NCI-H2081 treated with DMSO at 0.1 percent for 48 hours (cell line): ENCODE data around the gene YIF1A.

ENCODE experiments used
- DNase-seq: peaks from one replicate; lab custom pipeline; 2025; lab: John Stamatoyannopoulos, UW

YIF1A gene, protein sequence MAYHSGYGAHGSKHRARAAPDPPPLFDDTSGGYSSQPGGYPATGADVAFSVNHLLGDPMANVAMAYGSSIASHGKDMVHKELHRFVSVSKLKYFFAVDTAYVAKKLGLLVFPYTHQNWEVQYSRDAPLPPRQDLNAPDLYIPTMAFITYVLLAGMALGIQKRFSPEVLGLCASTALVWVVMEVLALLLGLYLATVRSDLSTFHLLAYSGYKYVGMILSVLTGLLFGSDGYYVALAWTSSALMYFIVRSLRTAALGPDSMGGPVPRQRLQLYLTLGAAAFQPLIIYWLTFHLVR

DNA sequence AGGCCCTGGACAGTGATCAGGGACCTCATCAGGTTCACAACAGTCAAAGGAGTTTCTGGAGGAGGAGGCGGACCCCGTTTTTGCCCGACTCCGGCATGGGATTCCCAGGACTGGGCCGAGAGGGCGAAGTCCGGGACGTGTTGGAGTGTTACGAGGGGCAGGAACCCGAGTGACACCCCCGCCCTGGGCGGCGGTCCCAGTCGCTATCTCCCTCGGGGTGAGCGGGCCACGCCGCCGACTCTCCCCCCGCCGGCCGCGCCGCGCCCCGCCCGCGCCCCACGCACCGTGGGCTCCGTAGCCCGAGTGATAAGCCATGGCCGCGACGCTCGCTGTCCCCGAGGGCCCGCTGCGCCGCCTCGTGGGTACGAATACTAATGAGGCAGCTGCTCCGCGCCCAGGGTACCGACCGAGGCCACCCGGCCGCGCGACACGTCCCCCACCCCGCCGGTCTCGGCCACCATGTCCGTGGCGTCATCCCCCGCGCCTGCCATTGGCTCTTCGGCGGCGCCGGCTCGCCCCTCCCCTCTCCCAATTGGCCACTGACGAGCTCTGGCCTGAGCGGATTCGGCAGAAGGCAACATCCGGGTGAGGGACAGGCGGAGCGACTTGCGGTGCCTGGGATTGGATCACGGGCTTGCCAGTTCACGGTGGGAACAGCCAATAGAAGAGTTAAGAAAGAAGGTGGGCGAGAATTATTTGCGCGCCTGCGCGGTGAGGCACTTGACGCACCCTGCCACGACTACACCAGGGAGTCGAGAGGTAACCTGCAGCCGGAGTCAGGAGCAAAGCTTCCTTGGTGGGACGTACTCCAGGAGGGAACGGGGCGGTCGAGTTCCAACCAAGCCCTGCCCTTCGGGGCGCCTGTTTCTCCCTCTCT is at the start of gene YIF1A:
TSS of gene YIF1A (minus strand) at position 473 of the 877 bp plus-strand sequence. CDS start at position 315, 158 bp downstream.
- DNase-seq = peak; percentile 99

DNA sequence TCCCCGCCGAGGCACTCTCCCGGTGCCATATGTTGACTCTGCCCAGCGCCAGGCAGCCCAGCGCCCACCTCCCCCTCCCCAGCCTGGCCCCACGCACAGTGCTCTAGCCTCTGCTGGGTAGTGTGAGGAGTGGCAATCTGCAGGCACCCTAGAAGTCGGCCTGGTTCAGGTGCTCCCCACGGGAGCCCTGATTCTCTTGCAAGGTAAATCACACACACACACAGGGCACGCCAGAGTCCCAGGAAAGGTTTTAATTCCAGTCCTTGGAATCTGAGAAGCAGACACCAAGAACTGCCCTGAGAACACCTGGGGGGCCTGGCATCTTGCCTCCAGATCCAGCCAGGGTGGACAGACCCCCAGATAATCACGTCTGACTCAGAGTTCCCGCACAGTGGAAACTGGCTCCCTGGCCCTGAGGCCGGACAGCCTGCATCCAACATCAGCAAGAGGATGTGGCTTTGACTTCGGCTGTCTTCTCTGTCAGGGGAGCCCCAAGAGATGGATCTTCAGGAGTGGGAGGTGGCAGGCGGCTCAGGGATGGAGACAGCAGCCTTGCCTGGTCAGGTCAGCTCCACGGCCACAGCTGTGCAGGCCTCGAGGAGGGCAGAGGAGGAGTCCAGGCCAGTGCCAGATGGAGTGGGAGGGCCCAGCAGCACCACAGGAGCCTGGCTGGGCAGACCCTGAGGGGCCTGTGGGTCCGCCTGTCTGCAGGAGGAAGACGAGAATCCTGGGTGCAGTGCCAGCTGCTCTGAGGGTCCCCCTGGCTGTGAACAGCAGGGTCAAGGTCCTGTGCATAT is 48.4 kb upstream of the YIF1A start:
- DNase-seq = no peak

DNA sequence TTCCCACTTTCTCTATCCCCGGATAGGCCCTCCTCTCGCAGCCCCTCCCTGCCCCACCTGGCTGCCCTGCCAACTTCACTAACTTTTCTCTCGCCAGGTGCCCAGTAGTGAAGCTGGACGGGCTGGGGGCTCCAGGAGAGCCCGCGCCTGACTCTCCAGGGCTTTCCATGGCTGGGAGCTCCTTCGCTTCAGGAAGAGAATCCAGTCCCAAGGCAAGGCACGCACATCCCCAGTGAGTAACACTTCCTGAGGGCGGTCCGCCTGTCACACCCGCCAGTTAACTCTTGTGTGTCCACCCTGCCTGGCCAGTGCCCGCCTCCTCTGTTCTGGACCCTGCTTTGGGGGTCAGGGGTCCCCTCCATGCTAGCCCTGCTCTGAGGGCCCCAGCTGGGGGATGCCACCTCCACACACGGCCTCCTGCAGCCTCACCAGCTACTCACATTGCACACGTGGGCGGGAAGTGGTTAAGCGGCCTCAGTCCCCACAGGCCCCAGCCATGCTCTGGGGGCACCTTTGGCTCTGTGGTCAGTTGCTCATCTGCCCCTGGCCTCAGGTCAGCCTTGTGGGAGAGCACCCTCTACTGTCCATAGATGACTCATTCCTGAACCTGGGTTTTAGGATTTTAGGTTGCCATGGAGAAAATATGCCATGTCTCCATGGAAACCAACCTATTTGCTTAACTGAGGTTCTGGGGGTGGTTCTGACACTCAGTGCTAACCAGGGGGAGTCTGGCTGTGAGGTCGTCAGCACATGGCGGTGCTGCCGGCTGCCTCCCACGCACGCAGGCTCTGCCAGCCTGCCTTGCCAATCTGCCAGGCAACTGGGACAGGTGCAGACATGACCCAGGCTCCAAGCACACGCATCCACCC is 47.5 kb upstream of the YIF1A start, which contains the start of gene RIN1:
TSS of gene RIN1 (minus strand) at position 201 of the 869 bp plus-strand sequence. CDS start at position 169, 32 bp downstream.
- peak; percentile 47 for DNase-seq

DNA sequence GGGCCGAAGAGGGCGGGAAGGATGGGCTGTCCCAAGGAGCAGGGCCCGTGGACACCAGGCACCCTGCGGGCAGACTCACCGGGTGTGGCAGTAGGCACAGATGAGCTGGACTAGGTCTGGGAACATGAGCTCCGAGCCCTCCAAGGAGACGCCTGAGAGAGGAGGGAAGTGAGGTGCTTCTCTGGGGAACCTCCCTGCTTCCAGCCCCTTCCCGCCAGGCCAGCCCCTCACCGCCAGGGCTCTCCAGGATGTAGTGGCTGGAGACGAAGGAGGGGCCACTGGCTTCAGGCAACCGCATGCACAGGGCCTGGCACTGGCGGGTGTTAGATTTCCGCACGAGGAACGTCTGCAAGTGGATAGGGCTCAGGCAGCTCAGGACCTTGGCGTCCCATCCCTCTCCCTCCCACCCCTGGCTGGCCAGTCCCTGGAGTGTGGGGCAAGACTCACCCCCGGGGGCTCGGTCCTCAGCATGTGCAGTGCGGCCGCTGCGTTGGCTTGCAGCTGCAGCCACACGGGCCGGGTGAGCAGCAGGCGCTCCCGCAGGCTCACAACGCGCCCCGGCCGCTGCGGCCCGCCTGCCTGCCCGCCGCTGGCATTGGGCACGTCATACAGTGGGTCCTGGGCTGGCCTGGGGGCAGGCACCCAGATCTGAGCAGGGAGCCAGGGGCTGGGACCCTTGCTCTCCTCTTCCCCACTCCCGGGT is 46.7 kb upstream of the YIF1A start:
- DNase-seq = no peak

DNA sequence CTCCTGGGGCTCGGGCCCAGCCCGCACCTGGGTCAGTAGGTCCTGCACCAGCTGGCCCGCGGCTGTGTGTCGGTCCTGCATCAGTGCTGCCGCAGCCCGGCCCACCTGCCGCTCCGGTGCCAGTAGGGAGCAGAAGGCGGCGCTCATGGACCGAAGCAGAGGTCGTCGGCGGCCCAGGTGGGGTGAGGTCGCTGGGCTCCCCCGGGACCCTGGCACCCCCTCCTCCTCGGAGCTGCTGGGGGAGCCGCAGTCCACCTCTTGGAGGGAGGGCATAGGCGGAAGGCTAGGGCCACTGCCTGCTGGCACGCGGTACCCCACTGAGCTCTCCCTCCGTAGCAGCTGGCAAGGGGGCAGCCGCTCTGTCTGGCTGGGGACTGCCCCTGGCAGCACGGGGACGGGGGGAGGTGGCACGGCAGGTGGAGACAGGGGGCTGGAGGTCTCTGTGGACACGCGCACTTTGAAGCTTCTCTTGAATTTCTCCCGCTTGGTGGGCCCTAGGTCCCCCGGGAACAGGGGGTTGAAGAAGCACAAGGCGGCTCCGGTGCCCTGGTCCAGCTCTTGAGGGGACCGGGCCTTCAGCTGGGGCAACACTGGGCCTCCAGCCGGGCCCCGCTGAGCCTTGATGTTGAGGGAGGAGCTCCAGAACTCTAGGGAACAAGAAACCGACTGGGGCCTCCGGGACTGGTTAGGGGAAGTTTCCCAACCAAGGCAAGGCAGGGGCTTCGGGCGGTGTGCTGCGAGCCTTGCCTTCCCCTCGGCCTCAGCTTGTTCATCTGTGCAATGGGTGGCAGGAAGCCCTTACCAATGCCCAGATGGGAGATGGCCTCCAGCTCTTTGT is 45.9 kb upstream of the YIF1A start:
- DNase-seq = no peak

DNA sequence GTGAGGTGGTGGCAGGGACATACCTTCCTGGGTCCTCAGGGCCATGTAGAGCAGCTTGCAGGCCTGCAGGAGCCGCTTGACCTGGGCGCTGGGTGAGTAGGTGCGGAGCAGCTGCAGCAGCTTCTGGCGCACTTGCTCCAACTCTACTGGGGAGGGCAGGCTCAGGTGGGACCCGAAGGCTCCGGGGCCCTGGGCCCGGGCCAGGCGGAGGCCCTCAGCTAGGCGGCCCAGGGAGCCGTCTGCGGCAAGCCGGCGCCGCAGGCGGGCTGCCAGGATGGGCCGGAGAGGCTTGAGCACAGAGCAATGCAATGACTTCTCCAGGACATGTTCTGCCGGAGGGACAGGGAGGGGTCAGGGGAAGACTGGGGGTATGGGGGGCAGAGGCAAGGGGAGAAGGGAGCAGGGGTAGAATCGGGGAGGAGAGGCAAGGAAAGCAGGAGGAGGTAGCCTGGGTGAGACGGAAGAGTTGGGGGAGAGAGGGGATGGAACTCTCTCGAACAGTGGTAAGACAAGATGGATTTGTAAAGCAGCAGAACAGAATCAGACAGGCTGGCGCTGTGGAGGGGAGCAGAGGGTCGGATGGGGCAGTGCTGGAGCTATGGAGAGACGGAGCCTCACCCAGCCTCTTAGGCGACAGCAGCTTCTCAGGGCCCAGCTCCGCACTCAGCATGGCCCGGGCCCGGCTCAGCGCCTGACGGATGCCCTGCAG is 45.1 kb upstream of the YIF1A start:
- no peak for DNase-seq

DNA sequence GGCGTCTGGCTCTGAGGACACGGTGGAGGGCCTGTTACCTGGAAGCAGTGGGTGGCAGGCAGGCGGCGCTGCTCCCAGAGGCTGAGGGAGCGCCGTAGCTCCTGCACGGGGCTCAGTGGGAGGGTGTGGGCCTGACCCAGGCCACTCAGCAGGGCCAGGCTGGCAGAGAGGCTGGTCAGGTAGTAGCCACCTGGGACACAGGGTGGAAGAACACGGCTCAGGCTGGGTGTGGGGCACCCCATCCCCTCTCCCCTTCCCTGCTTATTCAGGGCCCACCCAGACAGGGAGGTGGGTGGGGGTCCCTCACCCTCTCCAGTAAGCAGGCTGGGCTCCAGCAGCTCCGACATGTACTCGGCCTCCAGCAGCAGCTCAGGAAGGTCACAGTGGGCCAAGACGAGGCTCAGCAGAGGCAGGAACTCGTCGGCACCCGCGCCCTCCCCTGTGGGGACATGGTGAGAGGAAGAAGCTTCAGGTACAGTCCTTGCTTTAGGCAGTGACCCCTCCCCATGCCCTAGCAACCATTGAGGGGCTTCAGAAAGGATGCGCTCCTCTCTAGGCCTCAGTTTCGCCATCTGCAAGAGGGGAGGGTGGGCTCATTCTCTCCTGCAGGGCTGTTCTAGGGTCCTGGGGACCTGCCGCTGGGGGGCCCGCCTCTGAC is 44.4 kb upstream of the YIF1A start:
- no peak for DNase-seq

DNA sequence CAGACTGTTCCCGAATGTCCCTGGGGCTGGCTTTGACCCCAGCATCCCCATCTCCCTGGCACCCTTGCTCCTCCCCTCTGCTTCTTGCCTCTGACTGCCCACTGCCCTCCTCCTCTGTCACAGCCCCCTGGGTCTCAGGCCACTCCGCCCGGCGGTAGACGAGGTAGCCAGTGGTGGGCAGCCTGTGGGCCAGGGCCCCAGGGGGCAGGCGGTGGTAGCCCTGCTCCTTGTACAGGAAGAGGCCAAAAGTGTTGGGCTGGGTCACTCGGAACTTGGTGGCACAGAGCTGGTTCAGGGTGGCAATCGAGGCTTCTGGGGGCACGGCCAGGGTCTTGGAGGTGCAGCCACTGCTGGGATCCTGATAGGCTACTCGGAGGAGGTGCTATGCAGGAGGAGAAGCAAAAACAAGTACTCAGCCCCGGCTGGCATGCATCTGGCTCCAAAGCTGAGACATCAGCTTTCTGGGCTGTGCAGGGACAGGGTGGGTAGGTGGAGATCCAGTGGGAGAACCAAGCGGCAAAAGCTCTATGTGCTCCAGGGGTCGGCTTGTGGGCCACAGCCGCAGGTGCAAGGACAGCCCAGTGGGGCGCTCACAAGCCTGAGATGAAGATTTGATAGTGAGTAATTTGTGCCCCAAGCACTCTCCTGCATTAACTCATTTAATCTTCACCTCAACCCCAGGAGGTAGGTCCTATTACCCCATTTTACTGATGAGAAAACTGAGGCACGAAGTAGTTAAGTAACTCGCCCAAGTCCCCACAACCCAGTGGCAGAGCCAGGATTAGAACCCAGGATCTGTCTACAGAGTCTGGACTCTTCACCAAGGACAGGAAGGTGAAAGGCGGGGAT is 43.7 kb upstream of the YIF1A start:
- DNase-seq = no peak

DNA sequence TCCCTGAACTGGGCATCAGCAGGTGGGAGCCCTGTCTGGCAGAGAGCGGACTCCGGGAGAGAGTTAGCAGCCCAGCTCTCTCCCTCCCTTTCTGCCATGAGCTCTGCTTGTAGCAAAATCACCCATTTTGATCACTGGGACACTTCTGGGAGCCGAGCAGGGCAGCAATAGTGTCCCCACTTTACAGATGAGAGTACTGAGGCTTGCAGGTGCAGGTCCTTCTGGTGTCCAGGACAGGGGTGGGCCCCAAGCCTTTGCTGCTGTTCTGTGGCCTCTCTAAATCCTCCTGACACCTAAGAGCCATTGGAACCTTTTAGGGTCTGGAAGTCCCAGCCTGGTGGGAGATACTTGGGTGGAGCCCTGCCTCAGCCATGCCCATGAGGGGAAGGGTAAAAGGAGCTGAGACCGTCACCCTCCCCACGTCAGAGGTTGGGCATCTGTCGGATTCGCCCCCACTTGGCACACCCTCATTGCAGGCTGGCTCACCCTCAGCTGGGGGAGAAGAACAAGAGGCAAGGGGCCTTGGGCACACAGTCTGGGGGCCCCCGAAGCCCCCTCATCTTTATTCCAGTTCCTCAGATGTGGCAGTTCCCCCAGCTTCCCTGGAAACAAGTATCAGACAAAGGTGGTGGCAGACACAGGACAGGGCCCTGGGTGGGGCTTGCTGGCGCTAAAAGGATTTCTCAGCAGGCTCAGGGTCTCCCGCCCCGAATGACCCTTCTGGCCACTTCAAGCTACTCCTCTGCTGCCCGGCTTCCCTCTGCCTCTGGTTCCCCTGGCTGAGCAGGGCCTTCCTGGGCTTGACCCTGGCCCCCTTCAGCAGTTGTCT is 42.8 kb upstream of the YIF1A start:
- no peak for DNase-seq

DNA sequence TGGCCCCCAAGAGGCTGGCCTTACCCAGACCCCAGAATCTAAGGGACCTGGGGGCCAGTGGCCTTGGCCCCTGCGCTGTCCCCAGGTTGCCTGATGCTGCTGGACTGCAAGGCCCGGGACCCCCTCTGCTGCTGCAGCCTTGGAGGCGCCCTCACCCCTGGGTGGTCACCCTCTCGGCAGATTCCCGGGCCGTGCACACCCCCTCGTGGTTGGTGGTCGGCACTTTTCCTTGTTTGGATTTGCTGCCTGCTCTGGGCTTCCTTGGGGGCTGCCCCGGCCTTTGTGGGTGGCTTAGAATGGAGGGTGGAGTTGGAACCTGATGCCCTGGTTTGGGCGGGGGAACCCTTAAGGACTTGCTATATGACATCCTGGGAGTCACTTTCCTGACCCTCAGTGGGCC is 42.0 kb upstream of the YIF1A start:
- no peak for DNase-seq

DNA sequence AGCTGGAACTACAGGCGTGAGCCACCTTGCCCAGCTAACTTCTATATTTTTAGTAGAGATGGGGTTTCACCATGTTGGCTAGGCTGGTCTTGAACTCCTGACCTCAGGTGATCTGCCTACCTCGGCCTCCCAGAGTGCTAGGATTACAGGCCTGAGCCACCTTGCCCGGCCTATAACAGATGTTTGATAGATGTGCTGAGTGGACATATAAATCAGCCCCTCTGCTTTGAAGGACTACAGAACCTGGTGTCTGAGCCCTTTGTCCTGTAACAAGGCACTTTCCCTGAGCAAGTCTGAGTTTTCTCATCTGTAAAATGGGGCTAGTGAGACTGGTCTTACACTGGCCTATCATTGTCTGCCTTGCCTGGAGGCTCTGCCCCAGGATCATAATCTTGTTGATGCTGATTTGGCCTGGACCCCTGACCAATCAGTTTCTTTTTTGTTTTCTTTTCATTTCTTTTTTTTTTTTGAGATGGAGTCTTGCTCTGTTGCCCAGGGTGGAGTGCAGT is 40.3 kb upstream of the YIF1A start:
- DNase-seq = no peak

DNA sequence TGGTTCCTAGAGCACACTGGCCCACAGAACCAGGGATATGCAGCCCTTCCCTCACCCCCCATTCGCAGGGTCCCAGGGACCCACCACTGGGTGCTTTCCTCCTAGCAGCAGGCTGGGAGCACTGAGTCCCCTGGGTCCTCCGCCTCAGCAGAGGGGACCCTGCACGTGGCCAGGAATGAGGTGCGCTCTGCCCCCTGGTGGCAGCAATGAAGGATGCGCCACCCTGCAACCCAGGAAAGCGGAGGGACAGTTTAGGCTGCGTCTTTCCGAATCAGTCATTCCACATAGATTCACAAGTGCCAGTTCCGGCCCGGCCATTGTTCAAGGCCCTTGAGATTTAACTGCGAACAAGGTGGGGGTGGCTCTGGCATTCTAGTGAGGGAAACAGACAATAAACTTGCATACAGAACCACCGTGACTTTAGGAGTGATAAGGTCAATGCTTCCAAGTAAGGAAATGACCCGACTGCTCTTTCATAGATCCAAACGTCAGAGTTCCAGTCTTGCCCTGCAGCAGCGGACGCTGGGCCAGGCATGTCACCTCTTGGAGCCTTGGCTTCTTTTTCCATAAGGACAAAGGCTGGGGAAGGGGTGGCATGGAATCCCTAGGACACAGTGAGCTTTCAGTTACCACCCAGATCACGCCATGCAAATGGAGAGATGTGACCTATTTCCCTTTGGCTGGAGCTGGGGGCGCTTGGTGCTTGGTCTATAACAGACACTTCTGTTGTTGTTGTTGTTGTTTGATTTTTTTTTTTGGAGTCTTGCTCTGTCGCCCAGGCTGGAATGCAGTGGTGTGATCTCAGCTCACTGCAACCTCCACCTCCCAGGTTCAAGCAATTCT is 39.6 kb upstream of the YIF1A start:
- peak; percentile 4 for DNase-seq

DNA sequence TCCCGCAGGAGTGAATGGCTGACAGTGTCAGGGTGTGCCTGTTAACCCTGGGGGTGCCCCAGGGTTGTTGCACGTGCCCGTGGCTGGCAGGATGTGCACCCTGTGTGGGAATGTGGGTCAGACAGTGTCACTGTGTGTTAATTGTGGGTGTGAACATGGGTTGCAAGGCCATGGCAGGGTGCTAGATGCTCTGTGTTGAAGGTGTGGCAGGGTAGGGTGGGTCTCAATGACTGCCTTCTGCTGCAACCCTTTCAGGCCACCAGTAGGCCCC is 39.0 kb upstream of the YIF1A start:
- DNase-seq = no peak

DNA sequence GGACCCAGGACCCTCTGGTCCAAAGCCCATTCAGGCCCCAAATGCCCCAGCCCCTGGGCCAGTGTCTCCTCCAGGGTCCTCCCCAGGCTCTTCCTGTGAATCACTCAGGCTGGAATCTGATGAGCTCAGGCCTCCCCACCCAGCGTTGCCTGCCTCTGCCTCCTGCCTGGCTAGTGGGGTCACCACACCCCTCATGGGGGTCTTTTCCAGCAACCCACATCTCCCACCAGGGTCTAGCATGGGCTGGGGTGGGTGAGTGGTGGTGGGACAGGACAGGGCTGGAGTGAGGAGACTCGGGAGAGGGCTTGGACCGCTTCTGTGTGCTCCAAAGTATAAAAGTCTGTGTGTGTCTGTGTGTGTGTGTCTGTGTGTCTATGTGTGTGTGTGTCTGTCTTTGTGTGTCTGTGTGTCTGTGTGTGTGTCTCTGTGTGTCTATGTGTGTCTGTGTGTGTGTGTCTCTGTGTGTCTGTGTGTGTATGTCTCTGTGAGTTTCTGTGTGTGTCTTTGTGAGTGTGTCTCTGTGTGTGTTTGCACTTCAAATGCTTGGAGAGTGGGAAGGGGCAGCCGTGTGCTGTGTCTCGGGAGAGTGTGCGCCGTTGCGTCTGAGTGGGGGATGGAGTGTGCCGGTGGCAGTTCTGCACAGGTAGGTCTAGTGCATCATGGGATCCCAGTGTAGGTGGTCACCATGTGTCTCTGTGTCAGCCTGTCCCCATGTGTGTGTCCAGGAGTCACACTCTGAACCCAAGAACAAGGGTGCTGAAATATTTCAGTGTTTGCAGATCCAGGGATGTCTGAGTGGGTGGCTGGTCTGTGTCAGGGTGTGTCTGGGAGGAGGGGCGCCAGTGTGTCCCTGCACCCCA is 38.5 kb upstream of the YIF1A start:
- no peak for DNase-seq
